BE2C (cell line): ENCODE data around the gene LMO3.
"Not testable (repeated sequence)": the region's sequence is repeated elsewhere in the genome, so short reads cannot be mapped to it uniquely, and the experiment has no call there.

ENCODE experiments used
- DNase-seq: peaks from one replicate; pipeline ENCODE4 v3.0.0-alpha.2; 2020
- H3K27me3 ChIP-seq: fragments of 250-450 bp; sonication (Bioruptor Pico); 2 replicates; pipeline ENCODE4 v1.5.1; 2020; ENCODE audit warnings: mild to moderate bottlenecking
- H3K36me3 ChIP-seq: fragments of 250-450 bp; sonication (Bioruptor Pico); 2 replicates; pipeline ENCODE4 v1.5.1; 2020; ENCODE audit warnings: mild to moderate bottlenecking
- H3K4me1 ChIP-seq: fragments of 250-450 bp; sonication (Bioruptor Pico); 2 replicates; pipeline ENCODE4 v1.5.1; 2020
- H3K4me3 ChIP-seq: 2 replicates; pipeline ENCODE4 v1.5.1; 2011; ENCODE audit warnings: low read depth, low read length
- H3K9me3 ChIP-seq: fragments of 250-450 bp; sonication (Bioruptor Pico); 2 replicates; pipeline ENCODE4 v1.5.1; 2020
- CTCF ChIP-seq: IDR thresholded peaks from 2 replicates; pipeline ENCODE4 v1.5.1; 2012; ENCODE audit warnings: mild to moderate bottlenecking, low read depth, low read length

The LMO3 gene

GRCh38 chr12:16560273-16560672, 45.7 kb downstream of the LMO3 start:
- H3K9me3 ChIP-seq: no peaks in the 10 kb centered on the region
- TF ChIP-seq CTCF: no peak
- DNase-seq: no peak
- no peaks in the 10 kb centered on the region for H3K4me1 ChIP-seq
- H3K36me3 ChIP-seq: no peaks in the 10 kb centered on the region
- no peak overlapping the region for H3K4me3 ChIP-seq
- H3K27me3 ChIP-seq: 0 out of 2 replicates have a peak, but pooled peaks cover 2% of the 10 kb centered on the region

GRCh38 chr12:16555630-16556029, 50.3 kb downstream of the LMO3 start:
- H3K27me3 ChIP-seq: 0 out of 2 replicates have a peak, but pooled peaks cover 2% of the 10 kb centered on the region
- H3K4me3 ChIP-seq: no peak overlapping the region
- no peaks in the 10 kb centered on the region for H3K9me3 ChIP-seq
- H3K36me3 ChIP-seq: no peaks in the 10 kb centered on the region
- no peaks in the 10 kb centered on the region for H3K4me1 ChIP-seq
- no peak for DNase-seq
- TF ChIP-seq CTCF: no peak

GRCh38 chr12:16553457-16553856, 52.5 kb downstream of the LMO3 start:
- no peaks in the 10 kb centered on the region for H3K9me3 ChIP-seq
- H3K36me3 ChIP-seq: no peaks in the 10 kb centered on the region
- no peaks in the 10 kb centered on the region for H3K4me1 ChIP-seq
- 0 out of 2 replicates have a peak, but pooled peaks cover 2% of the 10 kb centered on the region for H3K27me3 ChIP-seq
- no peak for TF ChIP-seq CTCF
- no peak for DNase-seq
- H3K4me3 ChIP-seq: no peak overlapping the region

GRCh38 chr12:16552301-16552700, 53.7 kb downstream of the LMO3 start:
- H3K4me1 ChIP-seq: no peaks in the 10 kb centered on the region
- no peaks in the 10 kb centered on the region for H3K9me3 ChIP-seq
- H3K27me3 ChIP-seq: 0 out of 2 replicates have a peak, but pooled peaks cover 2% of the 10 kb centered on the region
- H3K4me3 ChIP-seq: no peak overlapping the region
- TF ChIP-seq CTCF: no peak
- no peak for DNase-seq
- H3K36me3 ChIP-seq: no peaks in the 10 kb centered on the region

- no peak for DNase-seq
- TF ChIP-seq CTCF: no peak
- H3K9me3 ChIP-seq: no peaks in the 10 kb centered on the region
Observed at GRCh38 chr12:16545836-16546235, 60.1 kb downstream of the LMO3 start.

GRCh38 chr12:16542586-16542985, 63.4 kb downstream of the LMO3 start:
- Histone ChIP-seq H3K36me3 (no peaks in the 10 kb centered on the region), H3K9me3 (no peaks in the 10 kb centered on the region), H3K4me1 (no peaks in the 10 kb centered on the region), H3K27me3 (no peaks in the 10 kb centered on the region), H3K4me3 (no peak overlapping the region)
- no peak for TF ChIP-seq CTCF
- DNase-seq: no peak

More at GRCh38 chr12:16545836-16546235, 60.1 kb downstream of the LMO3 start:
- Histone ChIP-seq H3K36me3 (no peaks in the 10 kb centered on the region), H3K4me3 (no peak overlapping the region), H3K4me1 (no peaks in the 10 kb centered on the region), H3K27me3 (no peaks in the 10 kb centered on the region)

GRCh38 chr12:16537652-16538051, 68.3 kb downstream of the LMO3 start:
- not testable (repeated sequence) for H3K4me3 ChIP-seq, H3K27me3 ChIP-seq, H3K4me1 ChIP-seq, H3K9me3 ChIP-seq, H3K36me3 ChIP-seq, DNase-seq
